Vagina (tissue), 2 donors: ENCODE measurements around the gene SPRY1. TPM values are rescaled to one million over a fixed set of nuclear protein-coding genes. Genes with fewer than 3 reads are reported as not detected.

Source experiments
- DNase-seq, 2 donors: peaks; one replicate each; pipeline ENCODE4 v3.0.0-alpha.2; 2017; ENCODE audit errors: extremely low spot score in 2 of 2
- H3K27ac ChIP-seq: fragments of 200-600 bp; sonication (generic); one replicate; pipeline ENCODE4 v1.5.1; 2019
- H3K27me3 ChIP-seq: fragments of 200-600 bp; sonication (generic); one replicate; pipeline ENCODE4 v1.5.1; 2019
- H3K36me3 ChIP-seq, 2 donors: fragments of 200-600 bp; sonication (generic); one replicate each; pipeline ENCODE4 v1.5.1; 2017 to 2019
- H3K4me1 ChIP-seq: fragments of 200-600 bp; sonication (generic); one replicate; pipeline ENCODE4 v1.5.1; 2019
- H3K4me3 ChIP-seq, 2 donors: fragments of 200-600 bp; sonication (generic); 1 replicate in 1 of 2; 2 replicates in 1 of 2; pipeline ENCODE4 v1.5.1; 2016 to 2019
- H3K9me3 ChIP-seq: fragments of 200-600 bp; sonication (generic); one replicate; pipeline ENCODE4 v1.5.1; 2019
- POLR2A ChIP-seq, 2 donors: fragments of 450-650 bp; IDR thresholded peaks; one replicate each; pipeline ENCODE4 v1.6.1; 2017; ENCODE audit warnings: antibody characterized with exemption in 2 of 2, mild to moderate bottlenecking in 2 of 2, moderate library complexity in 2 of 2
- POLR2AphosphoS5 ChIP-seq, 2 donors: sonication (generic); formaldehyde crosslinking; IDR thresholded peaks; one replicate each; pipeline ENCODE4 v1.9.0; 2017; ENCODE audit warnings: antibody characterized with exemption in 2 of 2, mild to moderate bottlenecking in 2 of 2, low read depth in 1 of 2; ENCODE audit not compliant: insufficient read depth in 1 of 2
- intact Hi-C: fragments of 100-400 bp; cut with DNase I; formaldehyde crosslinking; loops from one replicate; pipeline ENCODE4 v1.15.1; 2023
- total RNA-seq: library from RNA; depleted of rRNA; stranded (reverse); fragments of >200 nt; gene quantifications from one replicate; pipeline ENCODE4 v1.2.3, GENCODE V29; 2016
- TF ChIP-seq, protein P1 (sequence below), 3 experiments: fragments of 450-650 bp in 2 of 3; fragments of 200-600 bp in 1 of 3; sonication (generic) in 1 of 3; IDR thresholded peaks; one replicate each; pipeline ENCODE4 v1.5.1; 2017 to 2019; ENCODE audit warnings: antibody characterized with exemption in 3 of 3, mild to moderate bottlenecking in 2 of 3, moderate library complexity in 2 of 3

The SPRY1 gene
- total RNA-seq, 1 donor from 2014 or later: 185 TPM

DNA sequence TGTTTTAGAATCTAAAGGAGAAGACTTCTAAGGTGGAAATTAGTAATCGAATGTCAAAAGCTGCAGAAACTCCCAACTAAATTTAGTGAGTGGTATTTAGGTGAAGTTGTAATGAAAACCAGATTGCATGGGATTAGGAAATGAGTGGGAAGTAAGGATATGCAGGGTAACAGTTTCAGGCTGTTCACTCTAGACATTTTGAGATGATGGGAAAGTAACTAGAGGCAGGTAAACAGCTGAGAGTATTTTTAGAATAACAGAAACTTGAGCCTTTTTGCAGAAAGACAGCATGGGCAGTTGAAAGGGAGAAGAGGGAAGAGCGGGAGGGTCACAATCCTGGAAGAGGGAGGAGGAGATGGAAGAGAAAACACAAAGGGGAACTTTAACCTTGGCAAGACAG is 12.7 kb downstream of the SPRY1 start:
- no peak for DNase-seq
- intact Hi-C loops: no loop called here
- TF ChIP-seq POLR2AphosphoS5 (IDR thresholded peaks at IDR 0.05; ENCODE audit: insufficient read depth in 1 of 2, low read depth in 1 of 2) (no peak), POLR2A (IDR thresholded peaks at IDR 0.05) (no peak)
- TF ChIP-seq, protein P1, sequence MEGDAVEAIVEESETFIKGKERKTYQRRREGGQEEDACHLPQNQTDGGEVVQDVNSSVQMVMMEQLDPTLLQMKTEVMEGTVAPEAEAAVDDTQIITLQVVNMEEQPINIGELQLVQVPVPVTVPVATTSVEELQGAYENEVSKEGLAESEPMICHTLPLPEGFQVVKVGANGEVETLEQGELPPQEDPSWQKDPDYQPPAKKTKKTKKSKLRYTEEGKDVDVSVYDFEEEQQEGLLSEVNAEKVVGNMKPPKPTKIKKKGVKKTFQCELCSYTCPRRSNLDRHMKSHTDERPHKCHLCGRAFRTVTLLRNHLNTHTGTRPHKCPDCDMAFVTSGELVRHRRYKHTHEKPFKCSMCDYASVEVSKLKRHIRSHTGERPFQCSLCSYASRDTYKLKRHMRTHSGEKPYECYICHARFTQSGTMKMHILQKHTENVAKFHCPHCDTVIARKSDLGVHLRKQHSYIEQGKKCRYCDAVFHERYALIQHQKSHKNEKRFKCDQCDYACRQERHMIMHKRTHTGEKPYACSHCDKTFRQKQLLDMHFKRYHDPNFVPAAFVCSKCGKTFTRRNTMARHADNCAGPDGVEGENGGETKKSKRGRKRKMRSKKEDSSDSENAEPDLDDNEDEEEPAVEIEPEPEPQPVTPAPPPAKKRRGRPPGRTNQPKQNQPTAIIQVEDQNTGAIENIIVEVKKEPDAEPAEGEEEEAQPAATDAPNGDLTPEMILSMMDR (IDR thresholded peaks at IDR 0.05): no peak
- no peaks in the 10 kb centered on the region for H3K36me3 ChIP-seq
- H3K27me3 ChIP-seq: no peaks in the 10 kb centered on the region
- no peak overlapping the region for H3K4me3 ChIP-seq
- no peak overlapping the region for H3K27ac ChIP-seq
- H3K4me1 ChIP-seq: peaks cover 35% of the 10 kb centered on the region
- no peaks in the 10 kb centered on the region for H3K9me3 ChIP-seq

DNA sequence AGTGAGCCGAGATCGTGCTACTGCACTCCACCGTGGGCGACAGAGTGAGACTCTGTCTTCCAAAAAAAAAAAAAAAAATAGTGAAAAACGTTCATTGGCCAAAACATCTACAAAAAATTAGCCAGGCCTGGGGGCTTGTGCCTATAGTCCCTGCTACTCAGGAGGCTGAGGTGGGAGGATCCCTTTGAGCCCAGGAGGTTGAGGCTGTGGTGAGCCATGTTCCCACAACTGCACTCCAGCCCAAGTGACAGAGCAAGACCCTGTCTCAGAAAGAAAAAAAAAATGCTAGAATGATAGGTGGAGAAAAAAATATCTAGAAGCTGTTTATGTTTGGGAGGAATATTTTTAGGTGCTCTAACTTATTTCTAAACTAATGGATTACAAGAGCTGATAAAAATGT is 14.9 kb downstream of the SPRY1 start:
- no peak for TF ChIP-seq POLR2A (IDR thresholded peaks at IDR 0.05)
- TF ChIP-seq, protein P1 (IDR thresholded peaks at IDR 0.05): no peak
- TF ChIP-seq POLR2AphosphoS5 (IDR thresholded peaks at IDR 0.05; ENCODE audit: insufficient read depth in 1 of 2, low read depth in 1 of 2): no peak
- no peak overlapping the region for H3K4me3 ChIP-seq
- H3K4me1 ChIP-seq: peaks cover 15% of the 10 kb centered on the region
- DNase-seq: no peak
- H3K36me3 ChIP-seq: no peaks in the 10 kb centered on the region
- intact Hi-C loops: no loop called here
- no peak overlapping the region for H3K27ac ChIP-seq
- H3K27me3 ChIP-seq: no peaks in the 10 kb centered on the region
- H3K9me3 ChIP-seq: no peaks in the 10 kb centered on the region

DNA sequence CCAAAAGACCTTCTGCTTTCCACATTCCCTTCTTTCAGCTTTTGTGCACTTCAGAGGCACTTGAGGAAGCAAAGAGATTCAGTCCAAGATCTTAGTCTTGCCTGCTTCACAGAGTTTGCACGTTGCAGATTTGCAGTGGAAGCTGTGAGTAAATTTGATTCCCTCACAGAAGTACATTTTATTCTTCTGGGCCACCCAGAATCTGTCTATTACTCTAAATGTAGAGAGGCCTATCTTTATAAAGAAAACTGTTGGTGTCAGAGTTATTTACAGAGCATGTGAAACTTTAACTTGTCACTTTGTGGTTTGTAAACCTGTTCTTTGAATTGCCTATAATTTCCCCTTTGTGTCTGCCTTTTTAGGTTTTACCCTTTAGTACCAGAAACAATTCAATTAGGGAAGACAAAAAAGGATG is 15.5 kb downstream of the SPRY1 start:
- no peak overlapping the region for H3K4me3 ChIP-seq
- no peak overlapping the region for H3K27ac ChIP-seq
- no peak for DNase-seq
- H3K36me3 ChIP-seq: no peaks in the 10 kb centered on the region
- no peaks in the 10 kb centered on the region for H3K9me3 ChIP-seq
- no peaks in the 10 kb centered on the region for H3K27me3 ChIP-seq
- intact Hi-C loops: no loop called here
- TF ChIP-seq POLR2A (IDR thresholded peaks at IDR 0.05): no peak
- TF ChIP-seq, protein P1 (IDR thresholded peaks at IDR 0.05): no peak
- no peak for TF ChIP-seq POLR2AphosphoS5 (IDR thresholded peaks at IDR 0.05; ENCODE audit: insufficient read depth in 1 of 2, low read depth in 1 of 2)
- H3K4me1 ChIP-seq: peaks cover 9% of the 10 kb centered on the region

DNA sequence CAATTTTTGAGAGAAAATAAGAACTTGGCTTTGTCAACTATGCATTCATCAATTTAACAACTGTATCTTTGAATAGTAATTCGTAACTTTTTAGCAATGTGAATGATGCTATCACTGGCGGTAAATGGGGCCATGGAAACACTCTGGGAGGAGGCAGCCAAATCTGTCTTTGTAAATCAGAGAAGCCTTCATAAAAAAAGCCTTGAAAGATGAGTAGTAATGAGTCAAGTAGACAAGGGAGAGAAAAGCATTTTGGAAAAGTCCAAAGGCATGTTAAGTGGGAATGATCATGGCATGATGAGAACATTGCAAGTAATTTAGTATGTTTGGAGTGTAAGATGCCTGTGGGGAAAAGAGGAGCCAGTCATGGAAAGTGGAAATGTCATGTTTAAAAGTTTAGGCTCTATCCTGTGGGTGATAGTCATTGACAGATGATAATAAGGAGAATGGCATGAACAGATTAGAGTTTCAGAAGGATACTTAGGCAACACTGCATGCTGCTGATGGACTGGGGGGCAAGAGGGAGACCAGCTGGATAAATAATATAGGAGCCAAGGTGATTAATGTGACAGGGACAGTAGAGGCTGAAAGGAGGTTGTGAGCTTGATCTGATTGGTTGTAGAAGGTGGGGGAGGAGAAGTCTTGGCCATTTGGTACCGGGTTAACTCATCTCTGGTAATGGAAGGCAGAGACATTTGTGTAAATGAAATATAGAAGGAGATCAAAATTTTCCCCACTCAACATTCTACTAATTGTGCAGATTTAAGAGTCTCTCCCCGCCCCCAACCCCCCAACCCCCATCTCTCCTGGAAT is 16.3 kb downstream of the SPRY1 start:
- Histone ChIP-seq H3K27me3 (no peaks in the 10 kb centered on the region), H3K9me3 (no peaks in the 10 kb centered on the region), H3K4me1 (peaks cover 6% of the 10 kb centered on the region), H3K36me3 (no peaks in the 10 kb centered on the region), H3K4me3 (no peak overlapping the region), H3K27ac (no peak overlapping the region)
- no peak for DNase-seq
- TF ChIP-seq POLR2AphosphoS5 (IDR thresholded peaks at IDR 0.05; ENCODE audit: insufficient read depth in 1 of 2, low read depth in 1 of 2): no peak
- intact Hi-C loops: no loop called here

DNA sequence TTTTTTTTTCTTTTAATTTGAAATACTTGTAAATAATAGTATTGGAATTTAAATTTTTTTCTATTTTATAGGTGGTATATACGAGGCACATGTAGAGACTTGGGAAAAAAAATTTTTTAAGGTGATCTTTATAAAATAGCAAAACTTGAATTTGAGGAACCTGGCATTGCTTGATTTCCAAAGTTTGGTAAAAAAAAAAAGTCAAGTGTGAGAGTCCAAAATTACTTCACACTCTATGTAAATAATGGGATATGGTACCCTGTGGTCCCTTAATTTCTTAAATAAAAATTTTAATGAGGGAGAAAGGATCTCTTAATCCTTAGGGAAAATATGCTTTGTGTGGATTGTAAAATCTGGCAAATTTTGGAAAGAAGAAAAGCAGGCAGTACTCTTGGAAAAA is 19.0 kb downstream of the SPRY1 start:
- Histone ChIP-seq H3K9me3 (no peaks in the 10 kb centered on the region), H3K4me3 (no peak overlapping the region), H3K27me3 (no peaks in the 10 kb centered on the region), H3K27ac (no peak overlapping the region), H3K36me3 (no peaks in the 10 kb centered on the region), H3K4me1 (no peaks in the 10 kb centered on the region)
- intact Hi-C loops: no loop called here
- no peak for DNase-seq
- TF ChIP-seq, protein P1 (IDR thresholded peaks at IDR 0.05): no peak
- TF ChIP-seq POLR2AphosphoS5 (IDR thresholded peaks at IDR 0.05; ENCODE audit: insufficient read depth in 1 of 2, low read depth in 1 of 2): no peak
- no peak for TF ChIP-seq POLR2A (IDR thresholded peaks at IDR 0.05)
